Measurements from ENCODE around the gene WDR46. TPM values are rescaled to one million over a fixed set of nuclear protein-coding genes. Genes with fewer than 3 reads are reported as not detected.

The WDR46 gene
- total and polyA plus RNA-seq, 4 experiments from 2014 or later = 60.8 to 88.9 (median 66.0) TPM

- ChIA-PET CTCF (ENCODE audit: partially characterized antibody) (interaction anchor here (4.2 kb wide), 1 partner anchor 66 kb away, joined by 32 read pairs; no protein-coding TSS in a partner anchor), POLR2A (ENCODE audit: partially characterized antibody) (interaction anchor here (0.6 to 8.8 kb wide), 8 partner anchors 8 to 1696 kb away, joined by 3 to 220 read pairs (median 49); partner anchors contain the start of genes PFDN6, RGL2, RPS18 and VPS52)
- Mint-ChIP-seq H3K4me1 (peaks cover 20 to 65% (median 40%) of the 10 kb centered on the region in 4 donors), H3K4me3 (peak overlapping the region in 5 of 8 donors; percentile 28 to 91 (median 50)), H3K36me3 (peaks cover 21 to 64% of the 10 kb centered on the region in 2 donors), H3K27me3 (no peaks in the 10 kb centered on the region), H3K9me3 (peaks cover 0 to under 1% (median 0%) of the 10 kb centered on the region in 8 donors), H3K27ac (peak overlapping the region in 4 of 7 donors; percentile 15 to 97 (median 32))
- intact Hi-C loops (cut with micrococcal nuclease) = loop anchor here (10.0 kb wide), 2 partner anchors 296 to 1304 kb away; partner anchors contain the start of gene DXO
- H3K27ac ChIP-seq (ENCODE audit: low read depth, low read length) = no peak overlapping the region
- no peak overlapping the region for H3K4me3 ChIP-seq (ENCODE audit: low read length in 2 of 2)
- no peaks in the 10 kb centered on the region for H3K9me3 ChIP-seq (ENCODE audit: control insufficient read depth in 1 of 2, low read length in 2 of 2)
- DNase-seq = no peak
- H3K36me3 ChIP-seq (ENCODE audit: insufficient read depth, low read length) = peaks cover 42% of the 10 kb centered on the region
- H3K27me3 ChIP-seq (ENCODE audit: insufficient read depth, low read length) = no peaks in the 10 kb centered on the region
- H3K4me1 ChIP-seq (ENCODE audit: insufficient read depth, low read length) = peaks cover 49% of the 10 kb centered on the region
These were observed 9.8 kb downstream of the WDR46 start for GRCh38 chr6:33279257-33279695.

- Mint-ChIP-seq H3K4me1 (peaks cover 22 to 70% (median 44%) of the 10 kb centered on the region in 4 donors), H3K27me3 (no peaks in the 10 kb centered on the region), H3K4me3 (peak overlapping the region in 7 of 8 donors; percentile 28 to 93 (median 89)), H3K9me3 (peaks cover 0 to 3% (median 0%) of the 10 kb centered on the region in 8 donors), H3K36me3 (peaks cover 21 to 64% of the 10 kb centered on the region in 2 donors), H3K27ac (peak overlapping the region in 6 of 7 donors; percentile 6 to 97 (median 74))
- intact Hi-C loops (cut with micrococcal nuclease) = loop anchor here (10.0 kb wide), 2 partner anchors 296 to 1304 kb away; partner anchors contain the start of gene DXO
- Histone ChIP-seq H3K4me3 (ENCODE audit: low read length in 2 of 2) (no peak overlapping the region), H3K9me3 (ENCODE audit: control insufficient read depth in 1 of 2, low read length in 2 of 2) (no peaks in the 10 kb centered on the region), H3K4me1 (ENCODE audit: insufficient read depth, low read length) (peaks cover 54% of the 10 kb centered on the region), H3K27me3 (ENCODE audit: insufficient read depth, low read length) (no peaks in the 10 kb centered on the region), H3K27ac (ENCODE audit: low read depth, low read length) (no peak overlapping the region), H3K36me3 (ENCODE audit: insufficient read depth, low read length) (peaks cover 45% of the 10 kb centered on the region)
- DNase-seq = no peak
- ChIA-PET POLR2A (ENCODE audit: partially characterized antibody) (interaction anchor here (0.5 to 8.8 kb wide), 12 partner anchors 10 to 1695 kb away, joined by 3 to 220 read pairs (median 28); partner anchors contain the start of genes CUTA, PFDN6, RGL2 and TAPBP), CTCF (ENCODE audit: partially characterized antibody) (interaction anchor here (2.1 to 4.2 kb wide), 2 partner anchors 39 to 66 kb away, joined by 9 to 32 read pairs; partner anchors contain the start of gene ZBTB22)
These were observed 10.2 kb downstream of the WDR46 start for GRCh38 chr6:33278810-33279209.

GRCh38 chr6:33278392-33278741 lies 10.7 kb downstream of the WDR46 start:
- Mint-ChIP-seq H3K4me3 (peak overlapping the region; percentile 43 to 93 (median 91)), H3K27ac (peak overlapping the region in 6 of 7 donors; percentile 61 to 97 (median 84)), H3K27me3 (no peaks in the 10 kb centered on the region), H3K36me3 (peaks cover 21 to 68% of the 10 kb centered on the region in 2 donors), H3K4me1 (peaks cover 25 to 74% (median 47%) of the 10 kb centered on the region in 4 donors), H3K9me3 (peaks cover 0 to 3% (median 0%) of the 10 kb centered on the region in 8 donors)
- no peaks in the 10 kb centered on the region for H3K9me3 ChIP-seq (ENCODE audit: control insufficient read depth in 1 of 2, low read length in 2 of 2)
- peaks cover 47% of the 10 kb centered on the region for H3K36me3 ChIP-seq (ENCODE audit: insufficient read depth, low read length)
- ChIA-PET POLR2A (ENCODE audit: partially characterized antibody) (interaction anchor here (0.5 to 8.8 kb wide), 16 partner anchors 9 to 383 kb away, joined by 3 to 220 read pairs (median 16); partner anchors contain the start of genes CUTA, PFDN6, RGL2 and TAPBP), CTCF (ENCODE audit: partially characterized antibody) (interaction anchor here (2.1 to 4.2 kb wide), 3 partner anchors 10 to 67 kb away, joined by 9 to 32 read pairs (median 12); partner anchors contain the start of genes PFDN6, WDR46 and ZBTB22)
- peak overlapping the region in 1 of 2 donors; percentile 79 for H3K4me3 ChIP-seq (ENCODE audit: low read length in 2 of 2)
- DNase-seq = no peak
- intact Hi-C loops (cut with micrococcal nuclease) = loop anchor here (10.0 kb wide), 2 partner anchors 296 to 1304 kb away; partner anchors contain the start of gene DXO
- peak overlapping the region; percentile 82 for H3K27ac ChIP-seq (ENCODE audit: low read depth, low read length)
- H3K4me1 ChIP-seq (ENCODE audit: insufficient read depth, low read length) = peaks cover 58% of the 10 kb centered on the region
- H3K27me3 ChIP-seq (ENCODE audit: insufficient read depth, low read length) = no peaks in the 10 kb centered on the region

- peak overlapping the region; percentile 82 for H3K27ac ChIP-seq (ENCODE audit: low read depth, low read length)
- Mint-ChIP-seq H3K36me3 (peaks cover 21 to 71% of the 10 kb centered on the region in 2 donors), H3K9me3 (peaks cover 0 to 3% (median 0%) of the 10 kb centered on the region in 8 donors), H3K4me3 (peak overlapping the region; percentile 89 to 93 (median 91)), H3K27ac (peak overlapping the region; percentile 90 to 97 (median 94)), H3K27me3 (no peaks in the 10 kb centered on the region), H3K4me1 (peaks cover 30 to 80% (median 53%) of the 10 kb centered on the region in 4 donors)
- H3K4me3 ChIP-seq (ENCODE audit: low read length in 2 of 2) = peak overlapping the region; percentile 72 to 79
- H3K36me3 ChIP-seq (ENCODE audit: insufficient read depth, low read length) = peaks cover 49% of the 10 kb centered on the region
- DNase-seq = peak in 4 of 5 donors; percentile 24 to 46 (median 32)
- H3K4me1 ChIP-seq (ENCODE audit: insufficient read depth, low read length) = peaks cover 64% of the 10 kb centered on the region
- intact Hi-C loops (cut with micrococcal nuclease) = loop anchor here (1.0 to 10.0 kb wide), 7 partner anchors 11 to 1303 kb away; partner anchors contain the start of genes DXO, PFDN6 and WDR46
- ChIA-PET CTCF (ENCODE audit: partially characterized antibody) (interaction anchor here (0.6 to 4.2 kb wide), 15 partner anchors 9 to 152 kb away, joined by 3 to 32 read pairs (median 5); partner anchors contain the start of genes PFDN6, WDR46 and ZBTB22), POLR2A (ENCODE audit: partially characterized antibody) (interaction anchor here (0.9 to 8.8 kb wide), 36 partner anchors 8 to 1087 kb away, joined by 3 to 220 read pairs (median 6); partner anchors contain the start of genes BAK1, CUTA, PFDN6 and PSMB9)
- no peaks in the 10 kb centered on the region for H3K27me3 ChIP-seq (ENCODE audit: insufficient read depth, low read length)
- H3K9me3 ChIP-seq (ENCODE audit: control insufficient read depth in 1 of 2, low read length in 2 of 2) = no peaks in the 10 kb centered on the region
These were observed 11.2 kb downstream of the WDR46 start for GRCh38 chr6:33277663-33278391.

GRCh38 chr6:33276864-33277662 lies 12.0 kb downstream of the WDR46 start, which contains the start of gene B3GALT4:
Gene B3GALT4 (plus strand): TSS chr6:33277123. CDS start chr6:33277420, 297 bp downstream.
- H3K36me3 Mint-ChIP-seq = peaks cover 21 to 69% of the 10 kb centered on the region in 2 donors
- peaks cover 35 to 87% (median 59%) of the 10 kb centered on the region in 4 donors for H3K4me1 Mint-ChIP-seq
- Histone ChIP-seq H3K4me3 (ENCODE audit: low read length in 2 of 2) (peak within 1 kb of the TSS; percentile 72 to 79), H3K4me1 (ENCODE audit: insufficient read depth, low read length) (peaks cover 71% of the 10 kb centered on the region), H3K27ac (ENCODE audit: low read depth, low read length) (peak within 1 kb of the TSS; percentile 82), H3K27me3 (ENCODE audit: insufficient read depth, low read length) (no peaks in the 10 kb centered on the region), H3K36me3 (ENCODE audit: insufficient read depth, low read length) (peaks cover 43% of the 10 kb centered on the region), H3K9me3 (ENCODE audit: control insufficient read depth in 1 of 2, low read length in 2 of 2) (no peaks in the 10 kb centered on the region)
- H3K27me3 Mint-ChIP-seq = no peaks in the 10 kb centered on the region
- intact Hi-C loops (cut with micrococcal nuclease) = loop anchor here (1.0 to 10.0 kb wide), 7 partner anchors 12 to 1302 kb away; partner anchors contain the start of genes DXO, PFDN6 and WDR46
- peak within 1 kb of the TSS; percentile 89 to 93 (median 91) for H3K4me3 Mint-ChIP-seq
- peak within 1 kb of the TSS; percentile 90 to 97 (median 94) for H3K27ac Mint-ChIP-seq
- H3K9me3 Mint-ChIP-seq = peaks cover 0 to 4% (median 0%) of the 10 kb centered on the region in 8 donors
- ChIA-PET CTCF (ENCODE audit: partially characterized antibody) (interaction anchor here (0.6 to 4.2 kb wide), 15 partner anchors 10 to 153 kb away, joined by 3 to 32 read pairs (median 5); partner anchors contain the start of genes PFDN6, WDR46 and ZBTB22), POLR2A (ENCODE audit: partially characterized antibody) (interaction anchor here (0.6 to 8.8 kb wide), 39 partner anchors 8 to 1612 kb away, joined by 3 to 220 read pairs (median 5); partner anchors contain the start of genes BAK1, CUTA, GPANK1 and HSD17B8)
- peak; percentile 66 to 77 (median 75) for DNase-seq

DNA sequence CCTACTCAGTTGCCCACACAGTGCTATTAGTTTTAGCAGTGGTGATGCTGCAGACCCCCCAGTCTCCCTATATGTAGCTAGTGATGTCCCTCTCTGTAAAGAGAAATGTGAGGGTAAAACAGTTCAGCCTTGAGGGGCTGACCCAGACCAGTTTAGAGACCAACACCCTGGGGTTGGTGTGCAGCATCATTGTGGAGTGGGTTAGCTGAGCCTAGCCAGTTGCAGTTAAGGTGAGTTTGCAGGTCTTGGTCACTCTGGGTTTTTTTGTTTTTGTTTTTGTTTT lies 12.5 kb downstream of the WDR46 start:
- Mint-ChIP-seq H3K36me3 (peaks cover 21 to 73% of the 10 kb centered on the region in 2 donors), H3K4me1 (peaks cover 37 to 92% (median 62%) of the 10 kb centered on the region in 4 donors), H3K27me3 (no peaks in the 10 kb centered on the region), H3K27ac (peak overlapping the region; percentile 63 to 97 (median 94)), H3K4me3 (peak overlapping the region; percentile 69 to 92 (median 84)), H3K9me3 (peaks cover 0 to 4% (median 0%) of the 10 kb centered on the region in 8 donors)
- Histone ChIP-seq H3K27ac (ENCODE audit: low read depth, low read length) (peak overlapping the region; percentile 82), H3K4me1 (ENCODE audit: insufficient read depth, low read length) (peaks cover 71% of the 10 kb centered on the region), H3K36me3 (ENCODE audit: insufficient read depth, low read length) (peaks cover 41% of the 10 kb centered on the region), H3K27me3 (ENCODE audit: insufficient read depth, low read length) (no peaks in the 10 kb centered on the region), H3K9me3 (ENCODE audit: control insufficient read depth in 1 of 2, low read length in 2 of 2) (no peaks in the 10 kb centered on the region), H3K4me3 (ENCODE audit: low read length in 2 of 2) (peak overlapping the region; percentile 72 to 79)
- CTCF ChIA-PET (ENCODE audit: partially characterized antibody) = interaction anchor here (0.6 to 4.2 kb wide), 10 partner anchors 11 to 149 kb away, joined by 3 to 32 read pairs (median 8); partner anchors contain the start of genes PFDN6 and WDR46
- DNase-seq = no peak
- POLR2A ChIA-PET (ENCODE audit: partially characterized antibody) = interaction anchor here (0.6 to 8.8 kb wide), 27 partner anchors 10 to 1612 kb away, joined by 3 to 220 read pairs (median 8); partner anchors contain the start of genes BAK1, CUTA, GPANK1 and HSD17B8
- intact Hi-C loops (cut with micrococcal nuclease) = loop anchor here (10.0 kb wide), 2 partner anchors 298 to 1302 kb away; partner anchors contain the start of gene DXO

All from CD4-positive, alpha-beta memory T cell (primary cell).